RPMI8226 (cell line): ENCODE data around the gene KRTAP10-3.
"Not testable (repeated sequence)": the region's sequence is repeated elsewhere in the genome, so short reads cannot be mapped to it uniquely, and the experiment has no call there.

ENCODE experiments used
- DNase-seq: peaks from one replicate; pipeline ENCODE4 v3.0.0-alpha.2; 2015

KRTAP10-3 gene

DNA sequence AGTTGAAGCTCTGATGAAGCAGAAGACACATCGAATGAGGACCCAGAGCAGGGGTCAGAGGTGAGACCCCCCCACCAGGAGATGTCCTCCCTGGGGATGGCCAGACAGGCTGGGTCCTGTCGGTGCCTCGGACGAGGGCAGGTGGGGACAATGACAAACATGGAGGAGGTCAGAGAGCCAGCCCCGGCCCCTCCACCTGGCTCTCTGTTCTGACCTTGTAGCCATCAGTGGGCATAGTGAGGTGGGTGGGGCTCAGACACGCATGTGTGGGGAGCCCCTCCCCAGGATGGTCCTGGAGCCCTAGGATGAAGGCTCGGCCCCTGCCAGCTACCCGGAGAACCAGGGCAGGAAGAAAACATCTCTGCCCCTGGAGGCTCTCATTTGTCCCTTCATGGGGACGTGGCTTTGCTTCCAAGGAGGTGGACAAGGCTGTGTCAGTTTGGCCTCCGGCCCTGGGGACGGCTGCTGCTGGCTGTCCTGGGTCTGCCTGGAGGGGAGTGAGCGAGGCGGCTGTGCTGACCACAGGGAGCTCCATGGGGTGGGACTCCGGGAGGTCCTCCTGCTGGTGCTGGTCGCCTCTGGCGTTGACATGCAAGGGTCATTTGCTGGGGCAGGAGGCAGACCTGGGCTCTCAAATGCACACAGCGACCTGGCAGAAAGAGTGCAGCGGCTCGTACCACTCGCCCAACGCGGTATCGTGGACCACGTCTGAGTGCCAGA, 31.2 kb upstream of the KRTAP10-3 start:
- no peak for DNase-seq

DNA sequence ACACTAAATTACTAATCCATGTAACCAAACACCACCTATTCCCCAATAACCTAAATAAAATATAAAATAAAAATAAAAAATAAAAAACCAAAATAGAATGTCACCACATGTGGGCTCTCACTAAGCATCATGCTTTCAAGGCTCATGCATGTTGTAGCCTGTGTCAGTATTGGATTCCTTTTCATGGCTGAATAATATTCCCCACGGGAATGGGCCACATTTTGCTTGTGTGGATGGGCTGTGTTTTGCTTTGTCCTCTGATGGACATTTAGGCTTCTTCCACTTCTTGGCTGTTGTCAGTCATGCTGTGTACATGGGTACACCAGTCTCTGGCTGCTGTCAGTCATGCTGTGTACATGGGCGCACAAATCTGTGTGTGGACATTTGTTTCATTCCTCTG, 30.5 kb upstream of the KRTAP10-3 start:
- DNase-seq = no peak

DNA sequence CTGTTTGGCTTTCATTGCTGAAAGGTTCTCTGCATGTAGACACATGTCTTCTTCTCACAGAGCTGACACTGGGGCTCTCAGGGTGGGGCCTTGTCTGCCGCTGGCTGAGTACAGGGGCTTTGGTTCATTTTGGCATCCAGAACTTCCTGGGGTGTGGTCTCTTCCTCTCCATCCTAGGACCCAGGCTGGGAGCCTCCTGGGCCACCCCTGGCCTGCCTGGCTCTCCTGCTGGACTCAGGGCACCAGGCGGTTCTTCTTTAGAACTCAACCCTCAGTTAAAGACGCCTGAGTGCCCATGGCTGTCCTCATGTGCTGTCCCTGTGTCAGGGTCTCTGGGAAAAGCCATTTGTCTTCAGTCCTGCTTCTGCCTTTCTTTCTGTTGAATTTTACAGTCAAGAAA, 27.3 kb upstream of the KRTAP10-3 start:
- DNase-seq = no peak

DNA sequence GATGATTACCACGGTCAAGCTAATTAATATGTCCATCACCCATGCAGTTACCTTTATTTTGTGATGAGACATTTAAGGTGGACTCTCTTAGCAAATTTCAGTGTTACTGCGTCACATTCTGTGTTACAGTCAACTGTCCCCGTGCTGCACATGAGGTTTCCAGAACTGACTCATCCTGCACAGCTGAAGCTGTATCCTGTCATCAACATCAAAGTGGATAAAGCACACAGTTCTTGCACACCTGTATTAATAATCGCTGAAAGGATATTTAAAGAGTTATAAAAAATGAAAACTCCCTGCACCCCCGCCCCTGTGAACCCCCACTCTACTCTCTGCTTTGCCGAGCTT, 25.2 kb upstream of the KRTAP10-3 start:
- no peak for DNase-seq

DNA sequence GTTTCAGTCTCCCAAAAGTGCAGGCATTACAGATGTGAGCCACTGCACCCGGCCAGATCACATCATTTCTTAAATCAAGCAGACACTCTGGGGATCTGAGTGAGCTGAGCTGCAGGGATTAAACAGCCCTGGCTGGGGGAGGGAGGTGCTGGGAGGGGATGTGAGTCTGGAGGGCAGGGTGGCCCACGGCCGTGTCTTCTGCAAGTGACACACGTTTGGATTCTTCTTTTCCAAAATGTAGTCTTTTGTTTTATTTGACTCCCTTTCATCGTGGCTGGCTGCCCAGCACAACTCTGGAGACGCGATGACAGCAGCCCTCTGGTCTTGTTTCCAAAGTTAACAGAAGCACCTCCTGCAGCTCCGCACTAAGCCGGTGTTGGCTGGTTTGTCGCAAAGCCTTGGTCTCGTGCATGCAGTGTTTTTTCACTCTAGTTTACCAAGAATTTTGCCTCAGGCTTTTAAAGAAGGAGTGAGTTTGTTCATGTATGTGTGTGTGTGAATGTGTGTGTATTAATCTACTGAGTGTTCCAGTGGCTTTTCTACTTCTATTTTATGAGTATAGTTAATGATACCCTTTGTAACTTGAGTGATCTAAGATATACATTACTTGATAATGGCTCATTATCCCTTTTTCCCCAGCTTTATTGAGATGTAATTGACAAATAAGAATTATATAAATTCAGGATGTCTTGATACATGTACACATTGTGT, 24.6 kb upstream of the KRTAP10-3 start:
- no peak for DNase-seq

DNA sequence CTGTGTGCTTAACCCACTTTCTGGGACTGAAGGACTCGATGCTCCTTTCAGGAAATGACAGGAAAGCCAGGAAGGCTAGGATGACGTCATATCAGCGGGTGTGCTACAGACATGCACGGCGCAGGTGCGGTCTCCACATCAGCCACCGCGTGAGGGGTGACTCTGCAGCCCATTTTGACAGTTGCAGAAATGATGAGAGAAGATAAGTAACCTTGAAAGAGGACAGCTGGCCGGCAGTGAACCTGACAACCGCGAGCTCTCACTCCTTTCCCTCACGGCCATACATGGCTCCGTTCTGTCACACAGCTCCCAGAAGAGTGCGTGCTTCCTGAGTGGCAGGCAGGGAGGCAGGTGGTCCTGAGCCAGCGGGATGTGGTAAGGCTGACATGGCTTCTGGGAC, 23.5 kb upstream of the KRTAP10-3 start:
- DNase-seq = no peak

DNA sequence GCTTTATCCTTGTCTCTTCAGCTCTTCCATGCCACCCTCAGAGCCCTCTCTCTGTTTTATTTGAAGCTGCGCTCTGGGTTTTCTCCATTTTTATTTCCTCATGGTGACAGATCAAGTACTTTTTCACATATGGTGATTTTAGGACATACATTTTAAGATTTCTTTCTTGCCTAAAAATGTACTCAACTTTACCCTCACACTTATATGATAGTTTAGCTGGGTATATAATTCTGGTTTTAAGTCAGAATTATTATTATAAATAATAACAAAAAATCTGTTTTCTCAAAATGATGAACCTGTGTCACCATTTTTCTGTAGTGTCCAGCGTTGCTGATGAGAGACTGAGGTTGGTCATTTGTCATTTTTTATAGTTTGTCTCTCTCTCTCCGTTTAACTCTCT, 22.6 kb upstream of the KRTAP10-3 start:
- DNase-seq = no peak

DNA sequence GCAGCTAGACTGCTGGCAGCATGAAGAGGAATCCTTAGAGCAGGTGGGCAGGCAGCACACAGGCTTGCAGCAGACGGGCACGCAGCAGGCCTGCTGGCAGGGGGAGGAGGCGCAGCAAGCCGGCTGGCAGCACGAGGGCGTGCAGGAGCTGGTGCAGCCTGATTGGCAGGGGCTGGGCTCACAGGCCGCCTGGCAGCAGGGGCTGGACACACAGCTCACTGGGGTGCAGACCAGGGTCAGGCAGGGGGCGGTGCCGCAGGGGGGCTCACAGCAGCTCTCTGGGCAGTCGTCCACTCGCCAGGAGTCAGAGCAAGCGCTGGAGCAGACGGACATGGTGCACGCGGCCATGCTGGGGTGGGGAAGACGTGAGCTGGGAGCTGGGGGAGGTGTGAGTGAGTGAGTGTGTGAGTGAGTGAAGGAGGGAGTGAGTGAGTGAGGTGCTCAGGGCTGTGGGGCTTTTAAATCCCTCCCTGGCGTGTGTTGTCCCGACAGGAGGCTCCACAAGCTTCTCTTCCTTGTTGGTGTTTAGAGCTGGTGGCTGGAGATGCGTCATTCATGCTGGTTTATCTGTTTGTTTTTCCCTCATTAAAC, 21.7 kb upstream of the KRTAP10-3 start, which contains the start of gene KRTAP10-5:
Gene KRTAP10-5 (minus strand): TSS at position 374 of the 591 bp plus-strand sequence. CDS start 26 bp downstream, at position 348.
- DNase-seq = peak; percentile 66

DNA sequence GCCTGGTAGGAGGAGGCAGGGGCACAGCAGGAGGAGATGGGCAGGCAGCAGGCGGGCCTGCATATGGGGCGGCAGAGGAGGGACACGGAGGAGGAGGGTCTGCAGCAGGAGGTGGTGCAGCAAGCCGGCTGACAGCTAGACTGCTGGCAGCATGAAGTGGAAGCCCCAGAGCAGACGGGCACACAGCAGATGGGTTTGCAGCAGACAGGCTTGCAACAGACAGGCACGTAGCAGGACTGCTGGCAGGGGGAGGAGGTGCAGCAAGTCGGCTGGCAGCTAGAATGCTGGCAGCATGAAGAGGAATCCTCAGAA, 21.2 kb upstream of the KRTAP10-3 start:
- no peak for DNase-seq

DNA sequence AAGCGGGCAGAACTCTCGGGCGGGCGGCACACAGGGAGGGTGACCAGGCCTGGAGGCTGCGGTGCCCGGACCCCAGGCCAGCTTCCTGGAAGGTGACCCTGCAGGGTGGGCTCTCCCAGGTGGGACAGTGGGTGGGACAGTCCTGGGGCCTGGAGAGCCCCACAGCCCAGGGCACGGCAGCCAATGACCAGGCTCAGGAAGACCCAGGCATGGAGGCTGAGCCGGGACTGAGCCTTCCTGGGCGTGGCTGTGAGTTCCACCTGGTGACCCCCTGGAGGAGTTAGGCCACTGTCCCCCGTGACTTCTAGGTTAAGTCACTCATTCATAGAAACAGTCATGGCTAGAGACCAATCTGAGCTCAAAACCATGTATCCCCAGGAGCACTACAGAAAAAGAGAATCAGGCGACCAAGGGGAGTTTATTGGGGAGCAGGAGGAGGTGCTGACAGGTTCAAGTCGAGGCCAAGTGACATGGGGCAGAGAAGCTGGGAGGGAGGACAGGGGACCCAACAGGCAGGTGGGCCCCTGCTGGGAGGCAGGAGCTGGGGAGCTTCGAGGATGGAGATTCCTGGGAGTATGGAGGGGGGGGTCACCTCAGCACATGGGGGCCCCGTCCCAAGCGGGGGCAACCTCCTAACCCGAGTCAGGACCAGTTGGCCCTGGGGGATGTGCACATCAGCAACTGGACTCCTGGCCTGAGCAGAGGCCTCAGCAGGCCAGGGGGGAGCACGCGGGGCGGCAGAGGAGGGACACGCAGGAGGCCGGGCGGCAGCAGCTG, 20.6 kb upstream of the KRTAP10-3 start:
- DNase-seq = no peak

DNA sequence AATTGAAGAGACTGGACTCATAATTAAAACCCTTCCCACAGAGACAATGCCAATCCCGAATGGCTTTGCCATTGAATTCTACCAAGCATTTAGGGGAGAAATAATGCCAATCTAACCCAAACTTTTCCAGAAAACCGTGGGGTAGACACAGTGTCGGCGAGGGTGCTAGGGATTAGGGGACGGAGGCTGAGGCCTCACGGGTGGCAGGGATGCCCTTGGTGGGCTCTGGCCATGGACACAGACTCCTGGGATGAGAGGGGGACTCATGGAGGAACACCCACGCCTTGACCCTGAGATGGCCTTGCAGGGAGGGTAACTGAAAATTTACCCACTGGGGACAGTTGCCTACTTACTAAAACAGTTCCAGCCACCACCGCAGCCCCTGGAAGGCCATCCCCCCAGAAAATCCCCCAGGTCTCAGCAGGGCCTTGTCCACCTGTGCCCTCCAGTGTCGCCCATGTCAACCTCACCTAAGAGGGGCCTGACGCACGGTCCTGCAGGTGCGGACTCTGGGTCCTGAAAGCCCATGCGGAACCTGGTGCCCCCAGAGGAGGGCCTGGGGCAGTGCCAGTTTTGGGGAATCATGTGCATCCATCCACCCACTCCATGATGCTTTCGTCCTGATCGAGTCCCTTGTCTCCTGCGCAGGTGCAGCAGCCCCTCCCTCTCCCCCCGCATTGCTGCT, 19.9 kb upstream of the KRTAP10-3 start:
- no peak for DNase-seq

DNA sequence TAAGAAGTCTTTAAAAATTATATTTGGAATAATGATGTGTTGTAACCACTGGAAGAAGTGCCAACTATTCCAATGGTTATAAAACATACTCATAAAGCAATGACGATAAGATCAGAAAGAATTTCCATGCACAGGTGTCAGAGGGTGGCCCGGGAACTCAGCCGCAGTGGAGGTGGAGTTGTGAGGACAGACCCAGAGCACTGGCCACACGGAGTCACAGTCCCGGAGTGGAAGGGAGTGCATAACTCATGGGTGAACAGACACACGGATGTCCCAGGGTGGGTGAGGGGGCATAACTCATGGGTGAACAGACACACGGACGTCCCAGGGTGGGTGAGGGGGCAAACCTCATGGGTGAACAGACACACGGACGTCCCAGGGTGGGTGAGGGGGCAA, 17.4 kb upstream of the KRTAP10-3 start:
- no peak for DNase-seq

DNA sequence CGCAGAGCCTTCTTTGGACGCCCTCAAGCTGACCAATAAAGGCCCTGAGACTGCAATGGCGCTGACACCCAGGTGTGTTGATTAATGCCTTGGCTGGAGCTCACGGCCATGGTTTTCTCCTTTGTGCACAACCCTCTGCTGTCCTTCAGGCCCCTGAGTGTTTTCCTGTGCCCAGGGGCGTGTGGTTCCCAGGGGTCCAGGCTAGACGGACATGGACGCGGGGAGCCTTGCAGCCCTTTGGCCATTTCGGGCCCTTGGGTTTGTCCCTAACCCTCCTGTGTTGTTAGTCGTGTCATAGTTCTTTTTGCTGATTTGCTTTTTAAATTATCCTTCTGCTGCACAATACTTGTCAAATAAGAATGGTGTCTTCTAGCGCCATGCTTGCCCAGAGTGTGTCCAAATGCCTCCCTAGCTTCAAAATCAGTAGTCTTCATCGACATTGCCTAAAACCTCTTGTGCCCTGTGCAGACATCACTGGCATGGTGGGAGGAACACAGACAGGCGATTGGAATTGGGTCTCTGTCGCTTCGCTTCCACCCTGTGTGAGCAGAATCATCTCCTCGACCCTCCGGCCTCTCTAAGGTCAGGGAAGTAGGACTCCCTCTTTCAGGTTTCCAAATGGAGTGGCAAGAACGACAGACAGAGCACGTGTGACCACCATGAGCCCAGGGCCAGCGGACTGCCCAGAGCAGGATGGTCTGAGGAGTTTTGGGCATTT, 16.9 kb upstream of the KRTAP10-3 start:
- DNase-seq = no peak

DNA sequence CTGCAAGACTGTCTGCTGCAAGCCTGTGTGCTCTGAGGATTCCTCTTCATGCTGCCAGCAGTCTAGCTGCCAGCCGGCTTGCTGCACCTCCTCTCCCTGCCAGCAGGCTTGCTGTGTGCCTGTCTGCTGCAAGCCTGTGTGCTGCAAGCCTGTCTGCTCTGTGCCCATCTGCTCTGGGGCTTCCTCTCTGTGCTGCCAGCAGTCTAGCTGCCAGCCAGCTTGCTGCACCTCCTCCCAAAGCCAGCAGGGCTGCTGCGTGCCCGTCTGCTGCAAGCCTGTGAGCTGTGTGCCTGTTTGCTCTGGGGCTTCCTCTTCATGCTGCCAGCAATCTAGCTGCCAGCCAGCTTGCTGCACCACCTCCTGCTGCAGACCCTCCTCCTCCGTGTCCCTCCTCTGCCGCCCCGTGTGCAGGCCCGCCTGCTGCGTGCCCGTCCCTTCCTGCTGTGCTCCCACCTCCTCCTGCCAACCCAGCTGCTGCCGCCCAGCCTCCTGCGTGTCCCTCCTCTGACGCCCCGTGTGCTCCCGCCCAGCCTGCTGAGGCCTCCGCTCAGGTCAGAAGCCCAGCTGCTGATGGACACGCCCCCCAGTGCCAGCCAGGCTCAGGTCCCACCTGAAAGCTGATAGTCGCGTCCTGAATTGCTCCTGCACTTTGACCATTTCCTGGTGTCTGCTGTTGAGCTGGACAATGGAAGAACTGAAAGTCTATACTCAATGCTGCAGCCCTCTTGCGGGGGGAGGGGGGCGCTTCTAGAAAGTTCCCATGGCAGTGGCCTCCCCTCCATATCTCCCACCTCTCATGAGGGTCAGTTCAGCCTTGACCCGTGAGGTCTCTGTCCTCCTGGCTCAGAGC, 16.1 kb upstream of the KRTAP10-3 start:
- DNase-seq = peak; percentile 63

DNA sequence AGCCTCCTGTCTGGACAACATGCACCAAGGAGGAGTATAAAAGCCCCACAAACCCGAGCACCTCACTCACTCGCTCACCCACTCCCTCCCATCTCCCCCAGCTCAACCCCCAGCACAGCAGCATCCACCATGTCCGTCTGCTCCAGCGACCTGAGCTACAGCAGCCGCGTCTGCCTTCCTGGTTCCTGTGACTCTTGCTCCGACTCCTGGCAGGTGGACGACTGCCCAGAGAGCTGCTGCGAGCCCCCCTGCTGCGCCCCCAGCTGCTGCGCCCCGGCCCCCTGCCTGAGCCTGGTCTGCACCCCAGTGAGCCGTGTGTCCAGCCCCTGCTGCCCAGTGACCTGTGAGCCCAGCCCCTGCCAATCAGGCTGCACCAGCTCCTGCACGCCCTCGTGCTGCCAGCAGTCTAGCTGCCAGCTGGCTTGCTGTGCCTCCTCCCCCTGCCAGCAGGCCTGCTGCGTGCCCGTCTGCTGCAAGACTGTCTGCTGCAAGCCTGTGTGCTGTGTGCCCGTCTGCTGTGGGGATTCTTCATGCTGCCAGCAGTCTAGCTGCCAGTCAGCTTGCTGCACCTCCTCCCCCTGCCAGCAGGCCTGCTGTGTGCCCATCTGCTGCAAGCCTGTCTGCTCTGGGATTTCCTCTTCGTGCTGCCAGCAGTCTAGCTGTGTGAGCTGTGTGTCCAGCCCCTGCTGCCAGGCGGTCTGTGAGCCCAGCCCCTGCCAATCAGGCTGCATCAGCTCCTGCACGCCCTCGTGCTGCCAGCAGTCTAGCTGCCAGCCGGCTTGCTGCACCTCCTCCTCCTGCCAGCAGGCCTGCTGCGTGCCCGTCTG, 15.2 kb upstream of the KRTAP10-3 start, which contains the start of gene KRTAP10-4:
Gene KRTAP10-4 (plus strand): TSS at position 100 of the 827 bp plus-strand sequence. CDS start 30 bp downstream, at position 130.
- not testable (repeated sequence) for DNase-seq

DNA sequence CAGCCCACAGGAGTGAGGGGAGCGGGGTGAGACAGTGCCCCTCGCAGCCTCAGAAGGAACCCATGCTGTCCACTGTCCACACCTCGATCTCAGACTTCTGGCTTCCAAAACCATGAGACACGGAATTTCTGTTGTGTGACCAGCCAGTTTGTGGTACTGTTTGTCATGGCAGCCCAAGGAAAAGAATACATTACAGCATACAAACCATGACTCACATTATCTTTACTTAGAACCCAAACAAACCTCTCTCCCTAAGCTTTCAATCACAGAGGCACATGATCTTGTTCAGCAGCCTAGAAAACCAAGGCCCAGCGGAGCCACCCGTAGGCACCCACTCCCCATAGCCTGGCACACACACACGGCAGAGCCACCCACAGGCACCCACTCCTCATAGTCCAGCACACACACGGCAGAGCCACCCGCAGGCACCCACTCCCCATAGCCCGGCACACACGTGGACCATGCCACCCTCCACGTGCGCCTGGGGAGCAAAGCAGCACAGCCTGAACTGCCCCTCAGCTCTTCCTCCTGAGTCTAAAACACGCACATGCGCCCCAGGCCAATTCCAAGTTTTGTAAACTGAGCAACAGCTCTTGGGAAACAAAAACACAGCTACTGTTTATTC, 14.5 kb upstream of the KRTAP10-3 start:
- DNase-seq = no peak

DNA sequence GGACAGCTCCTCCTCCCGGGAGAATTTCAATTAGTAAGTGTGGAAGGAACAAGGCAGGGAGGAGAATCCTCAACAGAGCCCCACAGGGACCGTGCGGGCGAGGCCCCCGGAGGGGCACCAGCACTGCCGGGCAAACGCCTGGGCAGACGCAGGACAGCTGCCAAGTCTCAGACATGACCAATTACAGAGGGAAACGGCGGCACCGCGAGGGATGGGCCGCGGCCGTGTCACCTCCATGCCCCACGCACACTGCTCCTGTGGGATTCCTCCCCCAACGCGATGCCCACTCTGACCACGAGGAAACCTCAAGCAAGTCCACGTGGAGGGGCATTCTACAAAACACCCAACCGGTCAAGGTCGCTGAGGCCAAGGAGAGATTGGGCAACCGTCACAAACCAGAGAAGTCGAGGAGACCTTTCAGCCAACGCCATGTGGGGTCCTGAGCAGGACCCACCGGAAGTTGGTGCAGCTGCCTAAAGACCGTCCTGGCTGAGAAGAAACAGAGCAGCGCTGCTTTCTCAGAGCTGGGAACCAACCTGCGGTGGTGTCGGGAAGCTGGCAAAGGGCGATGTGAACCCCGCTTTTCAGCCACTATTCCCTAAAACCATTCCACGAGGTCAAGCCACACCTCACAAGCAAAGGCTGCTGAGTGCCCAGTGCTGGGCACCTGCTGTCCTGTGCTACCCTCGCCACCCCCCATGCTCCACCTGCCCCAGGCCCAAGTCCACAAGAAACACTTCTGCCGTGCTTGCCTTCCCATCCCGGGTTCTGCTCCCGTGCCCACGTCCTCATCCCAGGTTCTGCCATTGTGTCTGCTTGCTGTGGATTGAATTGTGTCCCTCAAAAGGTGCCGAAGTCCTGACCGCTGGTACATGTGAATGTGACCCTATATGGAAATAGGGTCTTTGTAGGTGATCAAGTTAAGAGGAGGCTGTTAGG, 13.5 kb upstream of the KRTAP10-3 start:
- DNase-seq = no peak

DNA sequence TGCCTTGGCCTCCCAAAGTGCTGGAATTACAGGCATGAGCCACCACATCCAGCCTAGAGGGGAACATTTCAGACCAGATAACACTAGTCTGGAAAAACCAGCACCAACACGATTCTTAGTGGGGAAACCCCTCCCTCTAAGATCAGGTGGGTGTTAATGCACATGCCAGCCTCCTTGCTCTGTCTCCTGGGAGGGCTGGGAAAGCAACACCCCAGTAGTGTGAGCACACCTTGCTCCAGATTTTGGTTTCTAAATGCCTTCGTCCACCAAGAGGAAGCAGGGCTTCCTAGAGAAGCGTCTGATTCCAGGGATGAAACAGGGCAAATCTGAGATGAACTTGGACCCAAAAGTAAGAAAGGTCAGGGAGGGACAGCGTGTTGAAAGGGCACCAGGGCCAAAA, 12.7 kb upstream of the KRTAP10-3 start:
- DNase-seq = no peak
